Iris pigment epithelial cell (primary cell): ENCODE data around the gene GYPE.
"Not testable (repeated sequence)": the region's sequence is repeated elsewhere in the genome, so short reads cannot be mapped to it uniquely, and the experiment has no call there.

Experiments used
- DNase-seq: peaks from one replicate; pipeline ENCODE4 v3.0.0-alpha.2; 2011; ENCODE audit warnings: low read depth

GYPE gene

DNA sequence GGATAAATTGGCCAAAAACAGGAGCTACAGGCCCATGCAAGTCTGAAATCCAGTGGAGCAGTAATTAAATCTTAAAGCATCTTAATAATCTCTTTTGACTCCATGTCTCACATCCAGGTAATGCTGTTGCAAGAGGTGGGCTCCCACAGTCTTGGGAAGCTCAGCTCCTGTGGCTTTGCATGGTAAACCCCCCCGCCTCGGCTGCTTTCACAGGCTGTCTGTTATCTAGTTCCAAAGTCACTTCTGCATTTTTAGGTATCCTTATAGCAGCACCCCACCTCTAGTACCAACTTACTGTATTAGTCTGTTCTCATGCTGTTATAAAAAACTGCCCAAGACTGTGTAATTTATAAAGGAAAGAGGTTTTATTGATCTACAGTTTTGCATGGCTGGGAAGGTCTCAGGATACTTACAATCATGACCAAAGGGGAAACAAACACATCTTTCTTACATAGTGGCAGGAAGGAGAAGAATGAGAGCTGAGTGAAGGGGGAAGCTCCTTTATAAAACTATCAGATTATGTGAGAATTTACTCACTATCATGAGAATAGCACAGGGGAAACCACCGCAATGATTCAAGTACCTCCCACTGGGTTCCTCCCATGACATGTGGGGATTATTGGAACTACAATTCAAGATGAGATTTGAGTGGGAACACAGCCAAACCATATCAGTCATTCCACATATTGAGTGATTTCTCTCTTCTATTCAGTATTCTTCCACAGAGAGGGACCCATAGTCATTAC lies 34.7 kb downstream of the GYPE start:
- DNase-seq = not testable (repeated sequence)

DNA sequence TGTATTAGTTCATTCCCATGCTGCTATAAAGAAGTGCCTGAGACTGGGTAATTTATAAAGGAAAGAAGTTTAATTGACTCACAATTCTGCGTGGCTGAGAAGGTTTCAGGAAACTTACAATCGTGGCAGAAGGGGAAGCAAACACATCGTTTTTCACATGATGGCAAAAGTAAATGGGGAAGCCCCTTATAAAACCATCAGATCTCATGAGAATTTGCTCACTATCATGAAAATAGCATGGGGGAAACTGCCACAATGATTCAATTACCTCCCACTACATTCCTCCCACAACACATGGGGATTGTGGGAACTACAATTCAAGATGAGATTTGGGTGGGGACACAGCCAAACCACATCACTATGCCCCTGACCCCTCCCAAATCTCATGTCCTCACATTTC lies 35.4 kb downstream of the GYPE start:
- DNase-seq = not testable (repeated sequence)

DNA sequence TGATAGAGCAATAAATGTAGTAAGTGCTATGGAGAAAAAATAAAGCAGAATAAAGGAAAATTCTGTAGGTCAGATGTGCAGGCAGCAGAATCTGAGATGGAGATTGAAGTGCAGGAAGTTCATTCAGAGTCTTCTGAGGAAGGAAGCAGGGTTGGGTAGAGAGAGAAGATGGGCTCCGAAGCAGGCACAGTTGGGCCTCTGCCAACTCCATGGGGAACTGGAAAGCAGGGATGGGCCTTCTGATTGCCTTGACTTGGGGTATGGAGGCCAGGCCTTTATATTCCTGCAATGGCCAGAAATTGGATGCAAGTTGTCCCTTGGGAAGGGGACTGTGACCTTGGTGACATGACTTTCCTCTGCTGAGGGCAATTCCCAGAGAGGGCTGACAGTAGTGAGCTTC lies 42.6 kb downstream of the GYPE start:
- not testable (repeated sequence) for DNase-seq

DNA sequence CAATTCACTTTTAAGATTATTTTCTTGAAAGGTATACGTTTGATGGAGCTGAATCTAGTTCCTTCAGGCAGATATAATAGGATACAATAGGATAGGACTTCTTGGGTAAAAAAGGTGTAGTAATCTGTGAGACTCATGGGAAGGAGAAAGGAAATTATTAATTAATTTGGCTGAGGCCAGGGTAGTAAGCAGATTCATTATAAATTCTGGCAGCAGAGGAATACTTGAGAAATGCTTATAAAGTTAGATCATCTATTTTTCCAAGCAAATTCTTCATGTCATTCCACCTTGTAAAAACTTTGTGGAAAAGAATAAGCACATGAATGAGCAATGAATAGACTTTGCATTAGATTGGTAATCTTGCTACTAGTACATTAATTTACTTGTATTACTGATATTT lies 46.9 kb downstream of the GYPE start:
- no peak for DNase-seq

DNA sequence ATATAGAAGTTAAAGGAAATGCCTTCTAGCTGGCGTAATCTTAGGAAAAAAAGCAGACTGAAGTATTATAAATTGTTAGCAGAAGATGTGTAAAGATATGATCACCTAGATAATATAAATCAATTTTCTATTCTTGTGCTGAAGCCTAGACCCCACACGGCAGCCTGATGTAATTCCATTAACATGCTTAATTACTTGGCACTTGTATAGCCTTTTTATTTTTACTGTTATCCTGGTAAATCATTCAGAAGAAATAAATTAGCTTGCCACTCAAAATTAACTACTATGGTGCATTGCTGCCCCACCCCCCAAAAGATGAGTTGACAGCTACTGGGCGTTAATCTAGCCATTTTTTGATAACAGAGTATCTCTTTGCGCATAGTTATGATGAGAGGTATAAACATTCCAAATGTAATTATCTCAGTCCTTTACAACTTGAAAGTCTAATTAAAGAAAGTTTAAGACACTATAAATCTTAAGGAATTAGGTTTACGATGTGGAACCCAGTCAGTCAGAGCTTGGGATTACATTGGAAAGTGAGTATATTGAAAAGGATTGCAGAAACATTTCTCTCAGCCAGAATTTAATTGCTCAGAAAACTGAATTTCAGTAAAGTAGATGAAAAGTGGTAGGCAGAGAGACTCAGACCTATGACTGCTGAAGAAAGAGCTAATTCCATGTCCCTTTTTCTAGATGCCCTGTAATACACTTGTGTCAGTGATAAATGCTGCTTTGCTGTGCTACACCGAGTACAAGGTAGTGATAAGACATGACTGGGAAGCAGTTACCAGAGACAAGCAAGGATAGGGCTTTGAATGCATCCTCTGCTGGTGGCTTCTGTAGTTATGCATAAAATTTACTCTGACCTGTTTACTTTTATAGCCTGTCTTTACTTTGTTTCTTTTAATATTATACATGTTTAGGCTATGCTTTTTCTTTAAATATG lies 47.7 kb downstream of the GYPE start:
- DNase-seq = not testable (repeated sequence)

DNA sequence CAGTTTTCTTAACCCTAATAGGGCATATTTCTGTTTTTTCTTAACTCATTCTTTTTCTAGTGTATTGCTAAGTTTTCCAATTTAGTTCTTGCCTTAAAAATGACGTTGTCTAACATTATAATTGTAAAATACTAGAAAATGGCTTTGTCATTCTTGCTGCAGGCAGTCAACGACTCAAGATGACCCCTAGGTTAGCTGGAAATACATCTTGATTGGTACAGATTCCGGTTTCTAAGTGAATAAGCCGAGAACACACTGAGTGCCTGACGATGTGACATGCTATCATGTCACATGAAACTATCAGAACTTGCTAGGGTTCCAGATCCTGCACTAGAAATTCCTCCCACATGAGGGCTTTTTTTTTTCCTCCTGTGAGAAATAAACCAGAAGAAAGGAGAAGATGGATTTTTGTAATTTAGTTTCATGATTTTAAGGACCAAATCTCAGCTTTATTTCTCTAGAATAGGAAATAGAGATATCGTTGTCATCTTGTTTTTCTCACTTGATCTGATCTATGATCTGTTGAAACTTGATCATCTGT lies 49.3 kb downstream of the GYPE start:
- not testable (repeated sequence) for DNase-seq

DNA sequence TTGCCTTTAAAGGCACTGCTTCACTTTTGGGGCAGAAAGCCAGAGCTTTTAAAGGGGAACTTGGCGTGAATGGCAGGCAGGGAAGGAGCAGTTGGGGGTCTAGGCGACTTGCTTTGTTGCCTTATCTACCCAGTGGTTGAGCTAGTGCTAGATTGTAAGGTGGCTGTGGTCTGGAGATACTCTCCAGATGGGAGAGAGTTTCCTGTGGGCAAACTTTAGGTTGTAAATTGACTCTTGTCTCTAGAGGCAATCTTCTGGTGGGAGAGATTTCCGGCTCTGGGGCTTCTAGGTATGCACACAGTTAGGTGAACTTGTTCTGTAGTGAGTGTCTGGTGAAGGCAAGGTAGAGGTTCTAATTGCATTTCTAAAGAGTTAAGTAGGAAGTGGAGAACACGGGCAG lies 50.7 kb downstream of the GYPE start:
- DNase-seq = not testable (repeated sequence)

DNA sequence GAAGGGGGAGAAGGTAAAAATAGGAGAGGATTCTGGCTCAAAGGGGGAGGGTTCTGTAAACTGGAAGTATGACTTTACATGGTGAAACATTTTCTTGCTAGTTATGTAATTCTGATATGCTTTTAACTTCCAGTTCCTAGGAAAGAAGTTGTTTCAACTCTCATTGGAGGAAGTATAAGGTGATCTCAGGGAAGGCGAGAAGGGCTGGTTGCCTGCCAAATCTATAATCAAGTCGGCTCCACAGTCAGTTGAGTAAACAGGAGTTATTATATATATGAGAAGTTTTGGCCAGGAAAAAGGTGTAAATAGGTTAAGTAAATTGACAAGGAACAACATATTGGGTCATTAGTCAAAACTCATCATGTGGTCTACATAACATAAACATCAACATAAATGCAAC lies 56.1 kb downstream of the GYPE start:
- not testable (repeated sequence) for DNase-seq

DNA sequence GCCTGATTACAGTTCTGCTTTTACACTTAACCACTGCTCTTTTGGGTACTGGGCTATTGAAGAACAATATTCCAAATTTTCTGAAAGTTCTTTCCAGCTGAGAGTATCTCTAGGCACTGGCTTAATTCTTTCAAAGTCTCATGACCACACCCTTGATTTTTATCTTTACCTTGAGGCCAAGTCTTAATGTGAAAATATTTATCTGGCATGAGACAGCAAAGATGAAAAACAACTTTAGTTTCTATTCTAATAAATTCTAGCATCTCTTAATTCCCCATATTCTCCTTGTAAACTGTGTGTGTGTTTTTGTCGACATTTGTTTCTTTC lies 61.9 kb downstream of the GYPE start:
- not testable (repeated sequence) for DNase-seq

DNA sequence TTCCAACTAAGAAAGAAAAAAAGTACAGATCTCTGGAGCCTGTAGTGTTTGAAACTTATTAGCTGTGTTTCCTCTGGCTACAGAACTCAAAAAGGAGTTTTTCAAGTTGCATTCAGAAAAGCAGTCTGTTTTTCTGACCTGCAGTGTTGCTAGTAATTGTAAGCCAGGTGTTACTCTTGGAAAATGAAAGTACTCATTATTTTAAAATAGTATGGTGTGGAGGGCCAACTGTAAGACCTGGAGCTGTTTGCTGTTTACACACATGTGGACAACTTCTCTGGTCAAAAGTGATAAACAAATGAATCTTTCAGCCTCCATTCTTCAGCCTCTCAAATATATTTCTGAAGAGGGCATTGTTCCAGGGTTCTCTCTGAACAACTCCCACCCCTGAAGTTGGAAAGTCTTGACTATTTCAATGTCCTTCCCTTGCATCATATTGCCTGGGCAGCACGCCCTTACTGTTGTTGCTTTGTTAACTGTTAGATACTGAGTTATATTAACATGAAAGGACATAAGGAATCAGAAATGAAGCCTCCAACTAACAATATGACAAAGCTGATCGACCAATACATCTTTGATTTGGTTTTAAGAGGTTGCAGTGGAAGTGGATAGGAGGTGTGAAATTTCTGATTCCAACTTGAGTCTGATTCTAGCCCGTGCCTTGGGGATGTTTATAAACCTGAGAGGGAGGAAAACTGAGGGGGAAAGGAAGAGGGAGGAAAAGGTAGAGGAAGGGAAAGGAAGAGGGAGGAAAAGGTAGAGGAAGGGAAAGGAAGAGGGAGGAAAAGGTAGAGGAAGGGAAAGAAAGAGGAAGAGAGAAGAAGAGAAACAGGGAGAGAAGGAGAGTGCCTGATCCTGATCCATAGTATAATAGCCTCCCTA lies 62.5 kb downstream of the GYPE start:
- not testable (repeated sequence) for DNase-seq

DNA sequence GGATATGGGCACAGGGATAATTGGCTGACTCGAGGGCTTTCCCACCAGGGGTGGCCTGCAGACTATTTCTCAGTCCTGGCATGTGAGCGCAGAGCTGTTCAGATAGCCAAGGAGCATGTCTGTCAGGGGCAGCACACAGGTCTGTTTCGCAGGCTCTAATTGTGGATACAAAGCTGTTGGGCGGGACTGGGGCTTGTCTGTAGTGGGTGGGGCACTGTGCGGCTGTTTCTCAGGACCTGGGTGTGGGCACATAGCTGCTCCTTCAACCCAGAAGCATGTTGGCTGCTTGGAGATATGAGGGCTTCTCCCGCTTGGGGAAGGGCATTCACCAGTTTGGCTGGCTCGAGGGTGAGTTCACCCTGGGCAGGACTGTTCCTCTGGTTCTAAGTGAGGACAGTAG lies 65.9 kb downstream of the GYPE start:
- not testable (repeated sequence) for DNase-seq

DNA sequence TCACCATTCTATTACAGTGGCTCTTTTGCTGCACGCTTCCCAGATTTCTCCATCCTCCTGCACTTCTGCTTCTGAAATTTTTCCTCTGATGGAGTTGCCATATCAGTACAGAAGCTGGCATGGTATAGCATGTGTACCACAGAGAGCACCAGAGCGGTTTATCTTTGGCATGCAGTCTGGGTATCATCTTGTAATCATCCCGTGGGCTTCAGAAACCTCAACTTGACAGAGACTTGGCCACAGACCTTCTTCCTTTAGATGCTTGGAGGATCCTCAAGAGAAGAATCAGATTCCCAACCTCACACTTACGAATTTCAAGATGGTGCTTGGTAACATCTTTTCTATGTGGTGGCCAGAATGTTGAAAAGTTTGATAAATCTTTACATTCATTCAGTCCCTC lies 71.2 kb downstream of the GYPE start:
- DNase-seq = not testable (repeated sequence)

DNA sequence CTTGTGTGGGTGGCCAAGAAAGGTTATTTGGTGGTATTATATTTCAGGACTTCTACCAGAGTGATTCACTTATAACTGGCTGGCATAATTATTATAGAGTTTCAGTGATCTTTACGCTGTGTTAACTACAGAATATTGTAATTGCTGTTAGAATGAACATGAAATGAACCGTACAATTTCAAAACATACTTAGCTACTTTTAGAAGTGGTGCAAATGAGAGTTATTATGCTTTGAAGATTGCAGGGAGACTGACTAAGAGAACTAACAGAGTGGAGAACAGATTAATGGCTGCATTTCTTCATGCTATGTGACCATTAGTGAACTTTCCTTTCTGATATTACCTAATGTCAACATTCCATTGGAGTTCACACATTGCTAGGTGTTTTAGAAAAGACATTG lies 71.7 kb downstream of the GYPE start:
- DNase-seq = not testable (repeated sequence)

DNA sequence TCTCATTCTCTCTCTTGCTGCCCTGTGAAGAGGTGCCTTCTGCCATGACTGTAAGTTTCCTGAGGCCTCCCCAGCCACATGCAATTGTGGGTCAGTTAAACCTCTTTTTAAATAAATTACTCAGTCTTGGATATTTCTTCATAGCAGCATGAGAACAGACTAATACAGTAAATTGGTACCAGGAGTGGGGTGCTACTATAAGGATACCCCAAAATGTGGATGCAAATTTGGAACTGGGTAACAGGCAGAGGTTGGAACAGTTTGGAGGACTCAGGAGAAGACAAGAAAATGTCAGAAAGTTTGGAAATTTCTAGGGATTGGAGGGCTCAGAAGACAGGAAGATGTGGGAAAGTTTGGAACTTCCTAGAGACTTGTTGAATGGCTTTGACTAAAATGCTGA lies 74.8 kb downstream of the GYPE start:
- not testable (repeated sequence) for DNase-seq

DNA sequence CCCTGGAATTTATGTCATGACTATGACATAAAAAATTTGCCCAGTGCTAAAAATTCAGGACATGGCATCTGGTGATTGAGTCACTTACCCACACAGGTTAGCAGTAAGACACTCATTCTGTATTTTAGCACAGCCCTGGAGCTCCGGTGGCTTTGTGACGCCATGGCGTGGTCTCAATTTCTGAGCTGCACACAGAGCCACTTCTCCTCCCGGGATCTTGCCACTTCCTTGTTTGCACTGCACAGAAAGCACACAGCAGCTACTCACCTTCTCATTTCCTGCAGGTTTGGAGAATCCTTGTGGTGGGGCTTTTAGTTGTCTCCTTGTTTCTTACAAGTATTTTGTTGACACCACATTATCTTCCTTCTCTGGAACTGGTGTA lies 76.1 kb downstream of the GYPE start:
- not testable (repeated sequence) for DNase-seq
